Fibroblast of skin of right biceps (primary cell): ENCODE data around the gene SH3GL1.

Source experiments
- DNase-seq: peaks from one replicate; pipeline ENCODE4 v3.0.0-alpha.2; 2013

SH3GL1 gene

DNA sequence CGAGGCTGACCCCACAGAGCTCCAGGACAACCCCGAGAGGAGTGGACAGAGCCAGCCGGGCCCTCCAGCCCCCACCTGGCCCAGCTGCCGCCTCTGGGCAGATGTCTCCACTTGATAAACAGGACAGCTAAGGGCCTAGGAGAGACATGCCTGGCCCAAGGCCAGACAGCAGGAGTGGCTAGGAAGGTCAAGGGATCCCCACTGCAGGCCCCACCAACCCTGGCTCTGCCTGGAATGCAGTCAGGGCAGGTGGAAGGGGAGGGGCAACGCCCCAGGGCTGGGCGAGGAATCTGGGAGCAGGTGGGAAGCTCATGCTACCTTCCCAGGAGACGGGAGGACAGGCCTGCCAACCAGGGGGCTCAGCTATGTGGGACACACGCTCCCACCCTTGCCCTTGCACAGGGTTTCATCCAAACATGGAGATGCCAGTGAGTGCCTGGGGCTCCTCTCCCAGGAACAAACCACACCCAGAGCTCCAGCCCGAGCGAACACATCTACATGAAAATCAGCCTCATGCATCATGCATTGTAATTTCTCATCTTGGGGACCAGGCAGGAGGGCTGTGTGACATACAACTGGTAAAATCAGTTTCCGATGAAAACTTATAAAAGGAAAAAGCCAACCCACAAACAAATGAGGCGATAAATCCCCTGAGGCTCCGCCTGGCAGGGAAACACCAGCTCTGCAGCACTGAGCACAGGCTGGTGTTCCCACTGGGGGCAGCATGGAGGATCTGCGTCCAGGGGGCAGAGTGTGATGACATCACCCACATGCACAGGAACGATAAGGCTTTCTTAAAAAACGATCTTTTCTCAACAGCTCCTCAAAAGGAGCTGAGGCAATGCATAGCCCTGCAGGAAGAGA, 25.0 kb downstream of the SH3GL1 start:
- peak; percentile 78 for DNase-seq

DNA sequence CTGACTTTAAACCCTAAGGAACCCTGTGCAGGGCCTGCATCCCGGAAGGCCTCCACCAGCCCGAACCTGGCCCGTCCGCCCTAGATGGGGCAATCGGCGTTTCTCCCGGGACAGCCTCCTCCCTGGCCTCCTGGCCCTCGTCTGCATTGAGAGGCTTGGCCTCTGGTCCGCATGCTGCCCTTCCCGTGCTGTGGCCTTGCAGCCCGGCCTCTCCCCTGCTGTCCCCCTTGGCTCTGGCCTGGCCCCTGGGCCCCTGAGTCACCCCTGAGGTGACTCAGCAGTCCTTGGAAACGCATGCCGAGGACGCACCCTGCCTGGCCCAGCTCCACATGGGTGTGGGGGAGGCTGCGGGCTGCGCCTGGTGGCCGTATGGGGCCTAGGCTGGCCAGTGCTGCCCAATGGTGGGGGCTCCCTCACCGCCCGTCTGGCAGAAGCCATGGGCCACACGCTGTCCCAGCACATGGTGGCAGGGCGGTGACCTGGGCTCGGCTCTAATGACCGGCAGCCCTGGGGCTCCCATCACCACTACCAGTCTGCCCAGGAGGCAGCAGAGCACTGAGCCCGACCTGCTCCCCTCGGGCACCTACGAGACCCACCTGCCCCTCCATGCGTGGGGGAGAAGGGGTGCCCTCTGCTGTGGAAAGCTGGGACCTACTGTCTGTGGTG, 25.7 kb downstream of the SH3GL1 start:
- peak; percentile 86 for DNase-seq

DNA sequence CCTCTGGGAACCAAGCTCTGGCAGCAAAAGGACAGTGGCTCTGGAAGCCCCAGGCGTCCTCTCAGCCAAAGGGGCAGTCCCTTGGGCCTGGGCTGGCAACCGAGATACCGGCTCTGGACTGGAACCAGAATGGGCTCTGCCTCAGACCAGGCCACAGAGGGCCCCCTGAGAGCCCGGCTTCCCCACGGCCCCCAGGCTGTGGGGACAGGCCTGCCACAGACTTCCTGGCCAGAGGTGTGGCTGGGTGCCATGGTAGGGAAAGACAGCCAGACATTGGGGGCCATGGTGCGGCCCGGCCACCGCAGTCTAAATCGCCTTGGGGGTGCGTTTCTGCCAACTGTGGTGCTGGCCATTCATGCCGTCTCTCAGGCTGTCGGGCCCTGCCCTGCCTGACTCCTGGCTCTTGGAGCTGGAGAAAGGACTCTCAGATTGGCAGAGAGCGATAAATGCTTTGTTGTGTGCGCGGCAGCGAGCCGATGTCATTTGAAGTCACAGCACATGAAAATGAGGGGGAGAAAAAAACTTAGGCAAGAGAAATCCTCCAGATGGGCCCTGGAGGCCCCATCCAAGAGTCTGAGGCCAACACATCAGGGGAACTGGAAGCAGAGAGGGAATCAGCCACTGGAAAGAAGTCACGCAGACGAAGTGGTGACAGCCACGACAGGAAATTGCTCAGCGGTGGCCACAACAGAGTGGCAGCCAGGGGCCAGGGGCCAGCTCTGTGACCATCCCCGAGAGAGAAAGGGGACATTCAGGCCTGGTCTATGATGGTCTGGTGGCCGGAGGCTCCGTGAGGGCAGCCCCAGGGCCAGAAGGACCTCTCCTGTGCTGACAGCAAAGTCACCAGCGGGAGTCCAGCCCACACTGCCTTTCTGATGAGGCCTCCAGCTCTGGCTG, 26.5 kb downstream of the SH3GL1 start:
- DNase-seq: peak; percentile 62

DNA sequence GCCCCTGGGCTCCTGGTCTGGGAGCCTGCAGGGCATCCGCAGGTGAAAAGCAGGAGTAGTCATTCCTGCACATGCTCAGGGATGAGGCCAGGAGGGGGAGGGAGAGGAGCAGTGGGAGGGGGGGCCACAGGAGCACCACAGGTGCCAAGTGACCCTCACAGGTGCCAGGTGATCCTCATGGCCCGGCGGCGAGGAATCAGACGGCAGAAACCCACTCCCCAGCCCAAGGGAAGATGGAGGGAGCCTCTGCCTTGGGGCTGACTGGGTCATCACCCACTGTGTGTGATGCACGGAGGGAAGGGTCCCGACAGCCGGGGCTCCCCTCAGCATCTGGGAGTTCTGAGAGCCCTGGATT, 27.4 kb downstream of the SH3GL1 start:
- DNase-seq: no peak

DNA sequence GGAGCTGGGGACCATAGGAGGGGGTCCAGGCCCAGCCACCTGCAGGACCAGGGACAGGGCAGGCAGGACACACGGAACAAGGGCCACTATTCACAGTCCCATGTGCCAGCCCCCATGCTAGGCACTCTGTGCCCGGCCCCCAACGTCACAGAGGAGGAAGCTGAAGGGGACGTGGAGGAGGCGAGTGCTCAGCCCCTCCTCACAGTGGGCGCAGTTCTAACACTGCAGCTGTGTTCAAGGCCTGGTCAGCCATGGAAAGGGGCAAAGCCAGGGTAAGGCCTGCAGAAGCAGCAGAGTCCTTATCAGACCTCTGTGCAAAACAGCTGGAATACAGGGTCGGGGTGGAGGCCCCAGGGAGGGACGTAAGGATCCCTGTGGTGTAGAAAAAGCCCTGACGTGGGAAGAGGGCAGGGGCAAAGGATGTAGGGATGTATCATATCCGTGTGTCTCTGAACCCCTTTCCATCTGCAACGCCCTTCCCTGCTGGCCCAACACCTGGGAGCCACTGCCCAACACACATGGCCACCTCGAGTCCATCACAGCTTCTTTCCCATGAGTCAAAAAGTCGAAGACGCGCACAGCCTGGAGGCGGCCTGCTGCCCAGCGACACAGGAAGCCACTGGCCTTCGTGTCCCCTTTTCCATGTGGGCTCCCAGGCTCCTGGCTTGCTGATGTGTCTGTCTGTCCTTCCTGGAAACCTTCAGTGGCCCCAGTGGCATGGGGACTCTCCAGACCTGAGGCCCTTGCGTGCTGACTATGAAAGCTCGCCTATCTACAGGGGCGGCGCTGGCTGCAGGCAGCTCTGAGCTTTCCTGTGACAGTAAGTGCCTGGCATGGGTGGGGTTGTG, 28.0 kb downstream of the SH3GL1 start:
- no peak for DNase-seq

DNA sequence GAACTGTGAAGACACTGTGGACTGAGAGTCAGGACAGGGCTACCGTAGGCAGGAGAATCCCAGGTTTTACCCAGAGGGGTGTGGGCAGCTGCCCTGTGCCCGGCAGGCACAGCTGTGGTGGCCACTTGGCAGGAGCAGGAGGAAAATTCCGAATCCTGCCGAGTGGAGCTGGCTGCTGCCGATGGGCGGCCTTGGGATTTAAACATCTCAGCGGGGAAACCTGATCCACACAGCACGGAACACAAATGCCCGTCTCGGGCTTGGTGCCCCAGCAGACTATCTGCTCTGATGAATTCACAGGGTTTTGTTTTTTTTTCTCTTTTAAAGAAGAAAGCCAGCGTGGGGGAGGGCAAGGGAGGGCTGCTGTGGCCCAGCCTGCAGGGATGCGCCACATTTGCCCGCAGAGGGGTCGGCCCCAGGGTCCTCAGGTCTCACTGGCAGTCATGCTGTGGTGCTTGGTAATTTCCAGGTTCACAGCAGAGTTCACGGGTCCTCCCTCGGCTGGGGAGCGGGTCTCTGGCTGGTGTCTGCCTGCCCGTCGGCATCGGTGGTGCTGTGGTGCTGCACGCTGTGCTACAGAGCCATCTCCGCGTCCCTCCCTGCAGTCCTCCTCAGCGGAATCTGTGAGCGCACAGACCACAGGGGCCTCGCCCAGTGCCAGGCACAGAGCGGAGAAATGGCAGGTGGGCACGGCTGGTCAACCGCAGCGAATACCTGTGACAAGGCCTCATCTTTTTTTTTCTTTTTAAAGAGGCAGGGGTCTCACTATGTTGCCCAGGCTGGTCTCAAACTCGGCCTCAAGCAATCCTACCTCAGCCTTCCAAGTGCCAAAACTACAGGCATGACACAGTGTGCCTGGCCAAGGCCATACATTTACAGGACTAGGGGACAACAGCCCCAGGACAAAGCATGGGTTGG, 28.8 kb downstream of the SH3GL1 start:
- DNase-seq: no peak

DNA sequence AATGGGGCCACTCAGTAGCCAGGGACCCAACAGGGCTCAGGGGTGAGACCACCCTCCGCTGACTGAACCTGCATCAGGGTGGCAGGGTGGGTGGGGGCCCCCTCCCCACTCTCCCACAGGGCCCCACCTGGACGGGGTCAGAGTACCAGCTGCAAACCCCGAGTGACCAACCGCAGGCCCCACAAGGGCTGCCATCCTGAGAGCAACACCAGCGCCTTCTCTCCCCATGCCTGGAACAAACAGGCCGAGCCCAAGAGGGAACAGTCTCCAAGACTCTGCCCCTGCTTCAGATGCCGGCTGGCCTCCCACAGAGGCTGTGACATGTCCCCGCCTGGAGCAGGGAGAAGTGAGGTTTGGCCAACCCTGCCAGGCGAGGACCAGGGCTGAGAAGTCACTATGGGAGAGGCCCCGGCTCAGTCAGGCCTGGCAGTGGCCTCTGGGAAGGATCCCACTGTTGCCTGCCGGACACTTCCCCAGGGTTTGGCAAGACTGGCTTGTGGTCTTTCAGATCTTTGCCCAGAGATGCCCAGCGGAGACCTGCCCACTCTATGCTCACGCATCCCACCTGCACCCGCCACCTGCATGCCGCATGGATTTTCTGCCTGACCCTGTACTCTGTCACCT, 29.8 kb downstream of the SH3GL1 start:
- DNase-seq: no peak

DNA sequence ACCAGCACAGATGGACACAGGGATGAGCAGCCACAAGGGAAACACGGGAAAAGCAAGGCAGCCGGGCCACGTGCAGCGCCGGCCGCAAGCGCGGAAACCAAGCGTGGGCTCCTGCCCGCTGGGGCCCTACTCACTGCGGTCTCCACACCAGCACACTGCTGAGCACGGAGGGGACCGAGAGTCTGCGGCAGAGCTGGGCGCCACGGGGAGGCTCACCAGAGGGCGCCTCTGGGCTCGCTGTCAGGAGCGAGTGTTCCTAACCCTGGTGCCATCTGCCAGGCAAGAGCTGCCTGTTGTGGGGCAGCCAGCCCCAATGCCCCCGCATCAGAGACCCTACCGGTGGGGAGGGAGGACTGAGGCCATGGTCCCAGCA, 30.5 kb downstream of the SH3GL1 start:
- DNase-seq: peak; percentile 41

DNA sequence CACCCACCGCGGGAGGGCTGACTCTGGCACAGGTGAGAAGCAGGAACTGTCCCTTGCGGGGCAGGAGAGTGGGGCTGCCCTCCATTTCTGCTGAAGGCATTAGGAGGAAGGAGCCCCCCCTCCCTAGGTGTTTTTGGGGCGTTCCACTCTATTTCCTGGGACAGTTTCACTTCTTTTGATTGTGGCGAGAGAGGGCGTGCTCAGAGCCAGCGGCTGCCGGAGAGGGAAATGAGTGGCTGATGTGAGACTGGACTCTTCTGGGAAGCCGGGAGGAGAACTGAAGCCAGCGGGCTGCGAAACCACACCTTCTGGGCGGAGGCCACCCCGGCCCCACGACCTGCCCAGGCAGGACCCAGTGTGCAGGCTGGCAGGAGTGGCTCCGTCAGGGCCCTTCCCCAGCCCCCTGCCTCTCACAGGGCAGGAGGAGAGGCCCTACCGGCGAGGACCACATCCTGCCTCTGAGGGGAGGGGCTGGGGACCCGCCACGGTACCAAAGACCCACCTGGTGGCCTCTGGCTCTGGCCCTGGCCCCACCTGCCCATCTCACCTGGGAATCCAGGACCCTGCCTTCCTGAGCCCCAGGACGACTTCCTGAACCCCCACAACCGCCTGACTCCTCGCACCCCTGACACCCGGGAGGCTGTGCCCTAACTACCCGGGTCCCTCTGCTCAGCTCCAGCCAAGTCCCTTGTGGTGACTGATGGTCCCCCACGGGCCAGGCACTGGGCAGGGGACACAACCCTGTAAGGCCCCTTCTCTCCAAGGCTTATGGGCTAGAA, 31.0 kb downstream of the SH3GL1 start:
- DNase-seq: no peak

DNA sequence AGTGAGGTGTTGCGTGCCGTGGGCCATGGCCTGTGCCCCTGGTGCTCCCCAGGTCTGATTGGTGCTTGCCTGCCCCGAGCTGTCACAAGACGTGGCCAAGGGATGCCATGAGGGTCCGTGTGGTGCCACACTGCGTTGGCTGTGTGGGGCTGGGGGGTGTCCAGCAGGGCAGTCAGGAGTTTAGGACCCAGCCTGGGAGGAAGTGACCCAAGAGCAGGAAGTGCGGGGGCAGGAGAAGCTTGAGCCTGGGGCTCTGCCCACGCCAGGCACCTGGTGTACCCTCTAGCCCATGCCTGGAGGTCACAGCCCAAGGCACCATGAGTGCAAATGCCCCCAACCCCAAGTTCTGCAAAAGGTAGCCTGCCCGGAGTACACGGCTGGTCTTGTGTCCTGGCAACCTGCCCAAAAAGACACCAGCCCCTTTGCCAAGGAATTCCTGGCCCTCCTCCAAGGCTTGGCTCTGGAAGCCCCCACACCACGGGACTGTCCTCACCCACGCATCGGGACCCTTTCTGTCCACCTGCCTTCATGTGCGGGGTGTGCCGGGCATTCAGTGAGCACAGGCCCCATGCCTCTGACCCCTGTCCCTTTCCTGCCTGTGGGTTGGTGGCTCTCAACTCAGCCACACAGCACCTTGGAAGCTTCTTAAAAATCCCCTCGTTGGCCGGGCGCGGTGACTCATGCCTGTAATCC, 32.1 kb downstream of the SH3GL1 start:
- DNase-seq: no peak

DNA sequence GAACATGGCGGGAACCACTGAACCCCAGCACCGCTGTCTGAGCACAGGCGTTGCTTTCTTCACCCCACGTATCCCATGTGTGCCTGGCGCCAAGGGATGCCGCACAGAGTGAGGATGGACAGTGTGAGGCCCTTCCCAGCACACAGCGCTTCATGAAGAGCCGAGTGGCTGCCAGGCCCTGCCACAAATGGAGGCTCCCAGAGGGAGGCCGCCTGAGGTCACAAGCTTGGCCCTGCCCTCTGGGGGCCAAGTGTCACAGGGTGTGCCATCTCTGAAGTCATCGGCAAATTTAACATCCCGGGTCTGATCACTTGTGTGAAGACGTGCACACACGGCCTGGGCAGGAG, 32.6 kb downstream of the SH3GL1 start:
- no peak for DNase-seq

DNA sequence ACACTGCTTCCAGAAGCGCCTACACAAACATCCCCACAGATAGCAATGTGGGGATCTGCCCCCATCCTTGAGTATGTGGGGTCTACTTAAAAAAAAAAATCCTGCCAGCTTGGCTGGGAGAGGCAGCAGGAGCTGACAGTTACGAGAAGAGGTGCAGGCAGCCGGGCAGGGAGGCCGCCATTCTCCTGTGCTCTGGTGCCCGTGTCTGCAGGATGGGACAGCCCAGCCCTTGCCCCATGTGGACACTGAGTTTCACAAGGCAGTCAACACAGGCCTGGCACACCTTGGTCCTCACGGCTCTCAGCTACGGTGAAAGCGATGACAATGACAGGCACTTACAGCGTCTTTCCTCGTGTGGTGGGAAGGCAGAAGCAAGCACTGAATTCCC, 33.0 kb downstream of the SH3GL1 start:
- DNase-seq: no peak

DNA sequence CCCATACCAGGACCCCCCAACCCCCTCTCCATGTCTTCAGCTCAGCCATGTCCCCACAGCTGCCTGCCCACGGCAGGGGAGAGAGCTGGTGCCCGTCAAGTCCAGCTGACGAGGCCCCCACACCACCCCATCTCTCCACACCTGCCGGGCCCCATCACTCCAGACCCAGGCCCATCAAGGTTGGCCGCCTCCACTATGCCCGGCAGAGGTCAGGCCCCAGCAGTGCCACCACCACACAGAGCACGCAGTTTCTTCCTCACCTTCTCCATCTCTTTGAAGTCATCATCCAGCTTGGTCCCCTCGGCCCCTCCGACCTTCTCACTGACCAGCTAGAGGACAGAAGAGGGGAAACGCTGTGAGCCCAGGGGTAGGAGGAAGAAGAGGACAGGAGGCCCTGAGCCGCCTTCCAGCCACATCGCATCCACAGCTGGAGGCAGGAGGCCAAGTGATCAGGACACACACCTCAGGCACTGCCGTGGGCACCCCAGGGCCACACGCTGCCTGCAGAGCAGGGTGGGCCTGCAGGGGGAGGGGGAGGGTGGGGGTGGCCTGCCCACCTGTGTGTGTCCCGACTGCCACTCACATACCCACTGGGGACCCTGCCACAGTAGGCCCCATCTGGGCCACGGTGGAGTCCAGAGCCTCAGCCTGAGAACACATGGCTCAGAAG, 33.5 kb downstream of the SH3GL1 start:
- DNase-seq: no peak

DNA sequence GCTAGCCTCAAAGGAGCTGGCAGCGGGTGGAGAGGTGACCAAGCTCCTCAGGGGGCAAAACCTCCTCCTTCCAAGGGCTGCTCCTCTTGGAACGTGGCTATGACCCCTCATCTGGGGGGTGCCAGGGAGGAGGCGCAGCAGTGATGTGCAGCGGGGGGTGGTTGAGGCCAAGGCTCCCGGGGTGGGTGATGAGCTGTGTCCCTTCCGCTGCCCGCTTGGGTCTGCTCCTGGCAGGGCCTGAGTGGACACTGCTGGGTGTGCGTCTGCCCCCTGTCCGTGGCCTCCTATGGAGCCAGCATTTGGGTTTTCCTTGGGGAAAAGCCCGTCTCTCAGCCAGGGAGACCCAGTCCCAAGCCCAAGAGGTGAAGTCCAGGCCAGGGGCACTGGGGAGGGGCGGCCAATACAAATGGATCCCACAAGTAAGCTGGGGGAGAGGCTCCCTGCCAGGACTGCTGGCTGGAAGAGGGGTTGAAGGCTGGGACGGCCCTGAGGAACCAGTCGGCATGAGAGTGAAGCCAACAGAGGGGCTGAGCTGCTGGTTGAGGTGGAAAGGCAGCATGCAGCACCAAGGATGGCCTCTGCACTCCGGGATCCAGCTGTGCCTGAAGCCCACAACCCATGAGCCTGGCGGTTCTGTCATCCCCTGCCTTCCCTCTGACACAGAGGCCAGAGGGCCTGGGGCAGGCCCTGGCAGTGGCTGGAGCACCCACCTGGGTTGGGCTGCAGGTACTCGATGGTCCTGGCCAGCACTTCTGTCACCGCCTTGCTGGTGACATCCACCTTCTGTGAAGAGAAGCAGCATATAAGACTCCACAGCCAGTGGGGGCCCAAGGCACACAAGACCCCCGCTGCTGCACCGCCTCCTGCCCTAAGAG, 34.3 kb downstream of the SH3GL1 start:
- no peak for DNase-seq

DNA sequence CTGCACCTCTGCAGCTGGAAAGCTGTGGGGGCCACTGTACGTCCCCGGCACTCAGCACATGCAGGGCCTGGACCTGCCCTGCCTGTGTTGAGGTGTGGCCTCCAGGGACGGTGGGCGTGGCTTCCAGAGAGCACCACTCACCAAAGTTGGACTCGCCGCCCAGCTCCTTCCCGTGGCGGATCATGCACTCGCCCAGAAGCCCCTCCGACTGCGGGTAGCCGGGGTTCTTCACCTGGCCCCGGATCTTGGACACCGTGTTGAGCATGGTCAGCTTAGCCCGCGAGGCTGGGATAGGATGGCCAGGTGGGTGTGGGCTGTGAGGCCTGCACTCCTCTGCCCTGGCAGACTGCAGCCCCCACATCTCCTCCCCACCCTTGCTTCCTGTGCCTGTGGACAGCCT, 35.0 kb downstream of the SH3GL1 start:
- no peak for DNase-seq

DNA sequence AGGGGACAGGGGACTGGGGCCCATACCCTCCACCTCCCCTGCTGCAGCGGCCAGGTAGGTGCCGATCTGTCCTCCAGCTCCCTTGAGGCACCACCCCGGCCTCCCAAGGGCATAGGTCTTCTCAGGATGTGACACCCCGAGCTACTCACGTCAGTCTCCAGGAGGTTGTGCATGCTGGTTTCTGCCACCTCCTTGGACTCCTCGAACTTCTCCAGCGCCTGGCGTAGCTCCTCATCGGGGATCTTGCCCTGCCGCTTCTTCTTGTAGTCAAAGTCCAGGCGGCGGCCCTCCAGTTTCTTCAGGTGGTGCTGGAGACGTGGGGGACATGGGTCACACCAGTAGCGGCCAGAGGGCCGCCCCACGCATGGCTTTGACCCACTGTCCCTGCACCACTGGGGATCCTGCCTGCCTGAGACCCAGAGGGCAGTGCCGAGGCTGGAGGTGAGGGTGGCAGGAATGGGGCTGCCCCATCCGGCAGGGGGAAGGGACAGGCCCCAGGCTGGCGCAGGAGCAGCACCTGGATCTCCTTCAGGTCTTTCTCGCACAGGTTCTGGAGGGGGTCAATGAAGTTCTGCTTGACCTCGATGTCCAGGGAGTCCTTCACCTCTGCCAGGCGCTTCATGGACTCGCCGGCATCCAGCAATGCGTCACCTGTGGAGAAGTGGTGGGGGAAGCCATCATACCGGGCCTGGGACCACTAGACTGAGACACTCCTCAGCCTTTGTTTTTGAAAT, 36.6 kb downstream of the SH3GL1 start:
- DNase-seq: no peak

DNA sequence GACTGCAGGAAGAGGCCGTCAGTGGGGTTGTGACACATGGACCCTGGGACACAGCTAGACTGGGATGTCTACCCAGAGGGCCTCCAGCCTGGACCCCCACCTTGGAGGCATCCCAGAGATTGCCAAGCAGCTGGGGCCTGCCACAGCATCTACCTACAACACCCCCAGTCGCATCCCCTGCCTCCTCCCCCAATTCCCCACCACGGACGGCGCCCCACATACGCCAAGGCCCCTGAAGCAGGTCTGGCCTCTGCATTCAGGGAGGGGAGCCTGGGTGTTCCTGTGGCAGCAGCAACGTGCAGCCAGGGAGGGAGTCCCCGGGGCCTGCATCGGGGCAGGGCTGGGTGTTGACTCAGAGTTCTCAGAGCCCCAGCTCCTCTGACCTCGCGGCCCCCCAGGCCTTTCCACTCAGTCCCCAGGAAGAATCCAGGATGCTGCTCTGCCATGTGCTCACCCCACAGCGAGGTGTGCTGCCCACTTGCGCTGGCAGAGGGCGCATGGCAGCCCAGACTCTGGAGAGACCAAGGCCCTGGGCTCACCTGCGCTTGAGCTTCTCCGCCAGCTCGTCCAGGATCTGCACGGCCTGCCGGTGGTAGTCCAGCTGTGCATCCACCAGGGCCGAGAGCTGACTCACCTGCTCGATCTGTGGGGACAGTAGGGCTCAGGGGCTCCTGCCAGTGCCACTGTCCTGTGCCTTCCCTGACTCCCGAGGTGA, 37.4 kb downstream of the SH3GL1 start:
- DNase-seq: no peak
